Vagina (tissue), 2 donors: ENCODE data around the gene CRYGS.

Source experiments
- POLR2A ChIP-seq, 2 donors: fragments of 450-650 bp; IDR thresholded peaks; one replicate each; pipeline ENCODE4 v1.6.1; 2017; ENCODE audit warnings: antibody characterized with exemption in 2 of 2, mild to moderate bottlenecking in 2 of 2, moderate library complexity in 2 of 2
- POLR2AphosphoS5 ChIP-seq, 2 donors: sonication (generic); formaldehyde crosslinking; IDR thresholded peaks; one replicate each; pipeline ENCODE4 v1.9.0; 2017; ENCODE audit warnings: antibody characterized with exemption in 2 of 2, mild to moderate bottlenecking in 2 of 2, low read depth in 1 of 2; ENCODE audit not compliant: insufficient read depth in 1 of 2
- TF ChIP-seq, protein P1 (sequence below), 3 experiments: fragments of 450-650 bp in 2 of 3; fragments of 200-600 bp in 1 of 3; sonication (generic) in 1 of 3; IDR thresholded peaks; one replicate each; pipeline ENCODE4 v1.5.1; 2017 to 2019; ENCODE audit warnings: antibody characterized with exemption in 3 of 3, mild to moderate bottlenecking in 2 of 3, moderate library complexity in 2 of 3

GRCh38 chr3:186592682-186593081, 48.5 kb upstream of the CRYGS start:
- TF ChIP-seq, protein P1, sequence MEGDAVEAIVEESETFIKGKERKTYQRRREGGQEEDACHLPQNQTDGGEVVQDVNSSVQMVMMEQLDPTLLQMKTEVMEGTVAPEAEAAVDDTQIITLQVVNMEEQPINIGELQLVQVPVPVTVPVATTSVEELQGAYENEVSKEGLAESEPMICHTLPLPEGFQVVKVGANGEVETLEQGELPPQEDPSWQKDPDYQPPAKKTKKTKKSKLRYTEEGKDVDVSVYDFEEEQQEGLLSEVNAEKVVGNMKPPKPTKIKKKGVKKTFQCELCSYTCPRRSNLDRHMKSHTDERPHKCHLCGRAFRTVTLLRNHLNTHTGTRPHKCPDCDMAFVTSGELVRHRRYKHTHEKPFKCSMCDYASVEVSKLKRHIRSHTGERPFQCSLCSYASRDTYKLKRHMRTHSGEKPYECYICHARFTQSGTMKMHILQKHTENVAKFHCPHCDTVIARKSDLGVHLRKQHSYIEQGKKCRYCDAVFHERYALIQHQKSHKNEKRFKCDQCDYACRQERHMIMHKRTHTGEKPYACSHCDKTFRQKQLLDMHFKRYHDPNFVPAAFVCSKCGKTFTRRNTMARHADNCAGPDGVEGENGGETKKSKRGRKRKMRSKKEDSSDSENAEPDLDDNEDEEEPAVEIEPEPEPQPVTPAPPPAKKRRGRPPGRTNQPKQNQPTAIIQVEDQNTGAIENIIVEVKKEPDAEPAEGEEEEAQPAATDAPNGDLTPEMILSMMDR (IDR thresholded peaks at IDR 0.05) = no peak
- TF ChIP-seq POLR2AphosphoS5 (IDR thresholded peaks at IDR 0.05; ENCODE audit: insufficient read depth in 1 of 2, low read depth in 1 of 2) = no peak
- TF ChIP-seq POLR2A (IDR thresholded peaks at IDR 0.05) = no peak
